SU-DHL-6 (cell line): ENCODE data around the gene RAET1G.

ENCODE experiments used
- CTCF ChIP-seq: fragments of 200-600 bp; sonication (generic); IDR thresholded peaks from one replicate; pipeline ENCODE4 v1.5.1; 2017; ENCODE audit warnings: antibody characterized with exemption, mild to moderate bottlenecking, low read length, moderate library complexity; ENCODE audit not compliant: insufficient read depth, poor library complexity, severe bottlenecking
- EZH2phosphoT487 ChIP-seq: fragments of 200-600 bp; sonication (generic), shearing (Covaris generic); conservative IDR thresholded peaks from 2 replicates; pipeline ENCODE4 v1.6.1; 2018; ENCODE audit warnings: mild to moderate bottlenecking, antibody characterized with exemption, low read length, moderate library complexity, mixed read lengths

GRCh38 chr6:149896491-149896890, 26.4 kb downstream of the RAET1G start:
- TF ChIP-seq CTCF (no peak), EZH2phosphoT487 (no peak)
